ENCODE data around the gene TOMM40. TPM values are rescaled to one million over a fixed set of nuclear protein-coding genes. Genes with fewer than 3 reads are reported as not detected.
A peak's percentile ranks its signal among the peaks of the same experiment; 100 is the strongest.

The TOMM40 gene
- total and polyA plus RNA-seq, 2 of the 13 experiments (the other 11 are each of a cell fraction or from before 2014, with no cell fraction given): 72.0 to 110 TPM

- no peak for TF ChIP-seq ZNF574 (CRISPR knock-in tag; IDR thresholded peaks at IDR 0.05)
- no peak for TF ChIP-seq ISX (CRISPR knock-in tag; conservative IDR thresholded peaks at IDR 0.05)
- TF ChIP-seq ATAD3A (CRISPR knock-in tag; IDR thresholded peaks at IDR 0.05): no peak
- peak; percentile 49; the same call in 1 of the 2 replicates for TF ChIP-seq ZBTB21 (CRISPR knock-in tag; IDR thresholded peaks at IDR 0.05)
- no peak for TF ChIP-seq CBX1 (IDR thresholded peaks at IDR 0.05; ENCODE audit: low read depth)
- no peak for TF ChIP-seq ZBTB7B (CRISPR knock-in tag; IDR thresholded peaks at IDR 0.05)
- no peak for TF ChIP-seq CBFB (CRISPR knock-in tag; IDR thresholded peaks at IDR 0.05)
- no peak; the same call in 1 of the 2 replicates for TF ChIP-seq HMG20A (CRISPR knock-in tag; IDR thresholded peaks at IDR 0.05; ENCODE audit: borderline replicate concordance)
- no peak for TF ChIP-seq ZNF710 (CRISPR knock-in tag; IDR thresholded peaks at IDR 0.05; ENCODE audit: borderline replicate concordance)
- TF ChIP-seq MAFF (IDR thresholded peaks at IDR 0.05; ENCODE audit: low read depth, low read length): no peak
- TF ChIP-seq PHF5A (CRISPR knock-in tag; IDR thresholded peaks at IDR 0.05; ENCODE audit: low read depth, unreplicated experiment): no peak
- no peak for TF ChIP-seq ZFP62 (CRISPR knock-in tag; IDR thresholded peaks at IDR 0.05)
- TF ChIP-seq ZNF563 (CRISPR knock-in tag; IDR thresholded peaks at IDR 0.05): no peak
- TF ChIP-seq HCFC1 (IDR thresholded peaks at IDR 0.05; ENCODE audit: low read depth, low read length): no peak
- peak; percentile 50; the same call in 1 of the 2 replicates for TF ChIP-seq FOXO1 (CRISPR knock-in tag; IDR thresholded peaks at IDR 0.05)
- TF ChIP-seq SYNCRIP (IDR thresholded peaks at IDR 0.05; ENCODE audit: insufficient read depth, low read depth, low read length): no peak
- no peak for TF ChIP-seq KDM4B (CRISPR knock-in tag; IDR thresholded peaks at IDR 0.05)
- TF ChIP-seq MIXL1 (CRISPR knock-in tag; IDR thresholded peaks at IDR 0.05): peak; percentile 49; the same call in 1 of the 2 replicates
- no peak for TF ChIP-seq ZNF740 (CRISPR knock-in tag; IDR thresholded peaks at IDR 0.05)
- no peak for TF ChIP-seq NPAS2 (CRISPR knock-in tag; IDR thresholded peaks at IDR 0.05; ENCODE audit: borderline replicate concordance)
- TF ChIP-seq RFXANK (CRISPR knock-in tag; IDR thresholded peaks at IDR 0.05): no peak
- no peak for TF ChIP-seq BORCS8-MEF2B (CRISPR knock-in tag; IDR thresholded peaks at IDR 0.05)
- no peak for TF ChIP-seq ZNF253 (CRISPR knock-in tag; IDR thresholded peaks at IDR 0.05; ENCODE audit: borderline replicate concordance)
- no peak for TF ChIP-seq MXI1 (IDR thresholded peaks at IDR 0.05; ENCODE audit: borderline replicate concordance, low read depth, low read length)
- no peak for TF ChIP-seq TBX2 (CRISPR knock-in tag; IDR thresholded peaks at IDR 0.05; ENCODE audit: borderline replicate concordance)
- TF ChIP-seq NFE2 (CRISPR knock-in tag; IDR thresholded peaks at IDR 0.05): no peak
- TF ChIP-seq RFX1 (IDR thresholded peaks at IDR 0.05): no peak
- no peak for TF ChIP-seq DZIP1 (CRISPR knock-in tag; IDR thresholded peaks at IDR 0.05)
These were observed 48.6 kb downstream of the TOMM40 start (continued) for GRCh38 chr19:44939668-44940067.

Measured in HepG2 (cell line).